CD4-positive, alpha-beta T cell treated with Interleukin-21 for 1 hour (primary cell): ENCODE data around the gene SNTG2.
A peak's percentile ranks its signal among the peaks of the same experiment; 100 is the strongest.
"Not testable (repeated sequence)": the region's sequence is repeated elsewhere in the genome, so short reads cannot be mapped to it uniquely, and the experiment has no call there.

Source experiments
- DNase-seq: peaks from one replicate; pipeline ENCODE4 v3.0.0-alpha.2; 2020

The SNTG2 gene

DNA sequence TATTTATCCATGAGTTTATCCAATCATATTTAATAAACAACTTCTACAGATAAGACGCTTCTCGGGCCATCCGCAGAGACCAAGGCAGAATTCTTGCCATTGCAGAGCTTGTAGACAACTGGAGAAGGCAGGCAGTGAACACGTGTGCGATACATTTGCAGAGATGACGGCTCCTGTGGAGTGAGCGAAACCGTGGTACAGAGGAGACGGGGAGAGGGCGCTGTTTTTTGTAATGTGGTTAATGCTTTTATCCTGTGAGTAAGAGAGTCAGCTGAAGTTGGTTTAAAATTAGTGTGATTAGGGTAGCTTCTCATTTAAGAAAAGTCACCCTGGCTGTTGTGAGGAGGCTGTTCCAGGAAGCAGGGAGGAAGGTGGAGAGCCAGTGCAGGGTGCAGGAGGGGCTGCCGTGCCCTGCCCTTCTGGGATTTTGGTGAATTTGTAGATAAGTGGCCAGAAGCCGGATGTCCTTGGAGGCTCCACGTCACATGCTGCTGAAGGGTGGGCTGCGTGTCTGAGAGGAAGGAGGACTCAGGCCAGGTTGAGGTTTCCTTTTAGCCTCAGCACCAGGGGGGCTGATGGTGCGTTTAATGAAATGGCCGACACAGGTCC is 151.4 kb downstream of the SNTG2 start:
- DNase-seq, result no peak

DNA sequence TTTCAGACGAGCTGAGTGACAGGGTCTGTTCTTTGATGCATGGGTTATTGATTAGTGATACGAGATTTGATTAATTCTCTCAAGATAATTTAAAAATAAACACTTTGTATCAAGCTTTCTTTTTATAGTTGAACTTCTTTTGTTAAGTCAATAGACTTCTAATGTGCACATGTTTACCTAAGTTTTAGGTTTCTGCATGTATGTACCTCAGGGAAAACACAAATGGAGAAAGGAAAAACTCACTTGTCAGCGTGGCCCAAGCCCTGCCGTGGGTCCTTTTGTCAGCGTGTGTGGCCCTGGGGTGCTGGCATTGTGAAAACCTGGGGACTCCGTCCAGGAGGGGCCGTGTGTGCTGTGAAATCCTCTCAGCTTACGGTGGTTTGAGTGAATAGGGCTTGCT is 153.7 kb downstream of the SNTG2 start:
- no peak for DNase-seq

DNA sequence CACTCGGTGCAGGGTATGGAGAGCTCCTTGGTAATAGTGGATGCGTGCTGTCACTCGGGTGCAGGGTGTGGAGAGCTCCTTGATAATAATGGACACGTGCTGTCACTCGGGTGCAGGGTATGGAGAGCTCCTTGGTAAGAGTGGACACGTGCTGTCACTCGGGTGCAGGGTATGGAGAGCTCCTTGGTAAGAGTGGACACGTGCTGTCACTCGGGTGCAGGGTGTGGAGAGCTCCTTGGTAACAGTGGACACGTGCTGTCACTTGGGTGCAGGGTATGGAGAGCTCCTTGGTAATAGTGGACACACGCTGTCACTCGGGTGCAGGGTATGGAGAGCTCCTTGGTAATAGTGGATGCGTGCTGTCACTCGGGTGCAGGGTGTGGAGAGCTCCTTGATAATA is 155.7 kb downstream of the SNTG2 start:
- not testable (repeated sequence) for DNase-seq

DNA sequence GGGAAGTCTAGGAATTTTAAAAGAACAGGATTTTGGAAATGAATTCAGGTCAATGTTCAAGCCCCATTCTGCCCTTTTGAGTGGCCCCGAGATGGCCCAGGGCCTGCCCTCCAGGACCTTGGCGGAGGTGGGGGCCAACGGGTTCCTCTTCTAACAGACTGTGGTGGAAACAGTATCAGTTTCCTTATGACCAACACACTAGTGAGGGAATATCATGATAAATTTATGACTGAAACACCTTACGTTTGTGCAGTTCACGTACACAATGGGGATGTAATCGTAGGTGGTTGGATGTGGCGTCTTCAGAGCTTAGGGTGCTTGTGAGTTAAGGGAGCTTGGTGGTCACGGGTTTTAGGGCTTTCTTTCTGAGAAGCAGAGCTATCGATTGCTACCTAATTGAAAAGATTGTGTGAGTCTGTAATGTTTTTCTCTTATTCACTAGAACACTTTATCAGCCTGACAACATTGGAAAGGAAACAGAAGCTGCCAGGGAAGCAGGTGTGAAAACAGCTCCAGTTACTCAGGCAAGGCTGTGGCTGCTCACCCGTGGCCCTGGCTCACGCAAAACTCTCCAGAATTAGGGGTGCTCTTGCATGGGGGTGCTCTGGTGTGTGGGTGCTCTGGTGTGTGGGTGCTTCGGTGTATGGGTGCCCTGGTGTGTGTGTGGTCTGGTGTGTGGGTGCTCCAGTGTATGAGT is 165.3 kb downstream of the SNTG2 start:
- no peak for DNase-seq

DNA sequence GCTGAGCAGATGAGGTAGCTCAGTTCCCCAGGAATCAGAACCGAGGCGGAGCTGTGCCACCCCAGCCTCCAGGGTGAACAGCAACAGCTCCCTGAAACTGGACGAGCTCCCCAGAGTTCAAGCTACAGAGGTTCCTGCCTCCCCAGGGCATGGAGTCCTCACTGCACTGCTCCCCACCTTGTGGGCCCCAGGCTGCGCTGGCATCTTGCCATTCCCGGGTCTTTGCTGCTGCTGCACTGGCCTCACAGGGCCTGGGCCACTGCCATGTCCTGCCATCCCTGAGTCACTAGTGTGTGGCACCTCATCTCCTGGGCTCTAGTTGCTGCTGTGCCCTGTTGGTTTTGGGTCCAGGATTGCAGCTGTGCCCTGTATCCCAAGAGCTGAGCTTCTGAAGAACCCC is 166.9 kb downstream of the SNTG2 start:
- no peak for DNase-seq

DNA sequence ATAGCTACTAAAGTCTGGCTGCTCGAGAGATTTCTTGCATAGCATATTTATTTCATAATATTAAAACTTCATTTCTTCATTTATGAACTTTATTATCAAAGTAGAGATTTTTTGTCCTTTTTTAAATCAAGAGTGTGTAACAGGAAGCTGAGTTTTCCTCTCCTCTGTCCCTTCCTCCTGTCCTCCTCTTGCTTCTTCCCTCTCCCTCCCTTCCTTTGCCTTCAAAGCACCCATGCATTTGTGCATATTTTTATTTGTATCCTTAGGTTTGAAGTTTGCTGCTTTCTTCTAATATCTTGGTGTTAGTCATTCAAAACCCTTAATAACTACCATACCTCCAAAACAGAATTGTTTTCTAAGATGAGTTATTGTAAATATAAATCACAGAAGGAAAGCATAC is 174.6 kb downstream of the SNTG2 start:
- DNase-seq, result no peak

DNA sequence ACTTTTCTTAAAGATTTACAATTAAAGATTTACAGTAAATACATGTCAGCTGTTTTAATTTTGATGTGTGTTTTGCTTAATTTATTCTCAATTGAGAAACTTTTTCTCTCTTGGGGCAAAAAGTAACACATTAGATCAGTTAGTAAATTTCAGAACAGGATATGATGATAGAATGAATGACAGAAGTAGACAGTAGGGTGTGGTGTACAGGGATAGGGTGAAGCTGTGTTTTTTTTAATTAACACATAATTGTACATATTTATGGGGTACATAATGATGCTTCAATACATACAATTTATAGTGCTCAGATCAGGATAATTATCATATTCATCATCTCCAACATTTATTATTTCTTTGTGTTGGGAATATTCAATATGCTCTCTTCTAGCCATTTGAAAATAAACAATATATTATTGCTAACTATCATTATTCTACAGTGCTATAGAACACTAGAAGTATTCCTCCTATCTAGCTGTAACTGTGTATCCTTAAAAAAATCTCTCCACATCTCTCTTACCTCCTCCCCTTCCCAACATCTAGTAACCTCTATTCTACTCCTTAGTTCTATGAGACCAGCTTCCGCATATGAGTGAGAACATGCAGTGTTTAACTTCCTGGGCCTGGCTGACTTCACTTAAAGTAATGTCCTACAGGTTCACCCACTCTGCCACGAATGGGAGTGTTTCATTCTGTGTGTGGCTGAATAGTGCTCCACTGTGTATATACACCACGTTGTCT is 175.2 kb downstream of the SNTG2 start:
- no peak for DNase-seq

DNA sequence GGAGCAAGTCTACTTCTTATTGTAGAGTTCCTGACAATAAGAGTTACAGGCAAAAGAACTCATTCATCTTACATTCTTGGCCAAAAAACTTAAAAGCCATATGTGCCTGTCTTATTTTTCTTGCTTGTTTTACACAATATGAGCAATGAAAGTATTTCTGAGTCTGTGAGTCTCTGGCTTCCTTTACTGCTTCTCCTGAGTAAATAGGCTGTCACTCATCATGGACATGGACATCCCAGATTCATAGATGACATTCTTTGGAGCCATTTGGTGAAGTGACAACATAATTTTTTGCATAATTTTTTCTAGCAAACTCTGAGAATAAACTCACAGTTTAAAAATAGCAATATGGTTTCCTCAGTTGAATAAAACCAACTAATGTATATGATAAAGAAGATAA is 179.3 kb downstream of the SNTG2 start:
- no peak for DNase-seq

DNA sequence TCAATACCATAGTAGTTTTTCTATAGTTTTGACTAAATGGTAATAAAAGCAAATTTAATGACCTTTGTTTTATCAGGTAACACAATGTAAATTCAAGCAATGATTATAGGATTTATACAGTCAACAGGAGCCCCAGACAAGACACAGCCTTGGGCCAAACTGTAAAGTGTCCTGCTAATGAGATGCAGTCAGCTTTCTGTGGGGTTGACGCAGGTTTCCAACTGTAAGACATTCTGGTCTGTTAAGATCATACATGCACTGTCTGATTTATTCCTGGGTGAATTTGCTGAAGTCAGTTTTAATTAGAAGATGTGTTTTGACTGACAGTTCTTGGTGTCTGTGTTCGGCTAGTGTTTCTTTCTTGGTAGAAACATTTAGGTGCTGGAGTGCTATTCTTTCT is 180.3 kb downstream of the SNTG2 start:
- DNase-seq, result no peak

DNA sequence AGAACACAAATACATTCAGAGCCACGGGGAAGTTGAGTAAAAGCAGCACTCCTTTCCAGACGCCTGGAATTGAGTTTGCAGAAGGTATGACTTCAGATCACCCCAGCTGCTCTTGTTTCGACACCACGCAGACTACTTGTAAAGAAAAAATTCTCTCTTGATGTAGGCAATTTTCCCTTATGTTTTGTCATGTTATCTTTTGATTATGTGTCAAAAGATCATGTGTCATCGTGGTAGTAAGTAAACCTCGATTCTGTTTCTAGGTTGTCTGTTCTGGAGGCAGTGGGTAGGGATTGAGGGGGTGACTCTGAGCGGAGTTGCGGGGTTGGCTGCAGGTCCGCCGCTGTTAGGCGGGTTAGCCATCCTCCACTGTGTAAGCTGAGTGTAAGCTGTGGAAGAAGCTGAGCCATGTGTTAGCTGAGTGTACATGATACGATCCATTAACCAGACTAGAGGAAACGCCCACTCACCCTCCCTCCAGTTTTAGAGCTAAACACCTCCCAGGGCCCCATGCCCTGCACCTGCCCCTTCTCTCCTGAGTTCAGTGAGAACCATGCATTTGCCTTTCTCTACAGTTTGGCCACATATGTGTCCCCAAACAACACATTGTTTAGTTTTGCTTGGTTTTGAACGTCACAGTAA is 181.8 kb downstream of the SNTG2 start:
- DNase-seq, result no peak

DNA sequence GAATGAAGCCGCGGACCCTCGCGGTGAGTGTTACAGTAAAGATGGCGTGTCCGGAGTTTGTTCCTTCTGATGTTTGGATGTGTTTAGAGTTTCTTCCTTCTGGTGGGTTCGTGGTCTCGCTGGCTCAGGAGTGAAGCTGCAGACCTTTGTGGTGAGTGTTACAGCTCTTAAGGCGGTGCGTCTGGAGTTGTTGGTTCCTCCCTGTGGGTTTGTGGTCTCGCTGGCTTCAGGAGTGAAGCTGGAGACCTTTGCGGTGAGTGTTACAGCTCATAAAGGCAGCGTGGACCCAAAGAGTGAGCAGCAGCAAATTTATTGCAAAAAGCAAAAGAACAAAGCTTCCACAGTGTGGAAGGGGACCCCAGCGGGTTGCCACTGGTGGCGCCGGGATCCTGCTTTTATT is 183.2 kb downstream of the SNTG2 start:
- DNase-seq, result not testable (repeated sequence)

DNA sequence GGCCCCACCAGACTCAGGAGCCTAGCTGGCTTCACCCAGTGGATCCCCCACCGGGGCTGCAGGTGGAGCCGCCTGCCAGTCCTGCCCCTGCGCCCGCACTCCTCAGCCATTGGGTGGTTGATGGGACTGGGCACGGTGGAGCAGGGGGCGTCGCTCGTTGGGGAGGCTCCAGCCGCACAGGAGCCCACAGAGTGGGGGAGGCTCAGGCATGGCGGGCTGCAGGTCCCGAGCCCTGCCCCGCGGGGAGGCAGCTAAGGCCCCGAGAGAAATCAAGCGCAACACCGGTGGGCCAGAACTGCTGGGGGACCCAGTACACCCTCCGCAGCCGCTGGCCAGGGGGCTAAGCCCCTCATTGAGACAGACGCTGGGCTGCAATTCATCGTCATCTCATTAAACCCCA is 184.0 kb downstream of the SNTG2 start:
- DNase-seq, result no peak

DNA sequence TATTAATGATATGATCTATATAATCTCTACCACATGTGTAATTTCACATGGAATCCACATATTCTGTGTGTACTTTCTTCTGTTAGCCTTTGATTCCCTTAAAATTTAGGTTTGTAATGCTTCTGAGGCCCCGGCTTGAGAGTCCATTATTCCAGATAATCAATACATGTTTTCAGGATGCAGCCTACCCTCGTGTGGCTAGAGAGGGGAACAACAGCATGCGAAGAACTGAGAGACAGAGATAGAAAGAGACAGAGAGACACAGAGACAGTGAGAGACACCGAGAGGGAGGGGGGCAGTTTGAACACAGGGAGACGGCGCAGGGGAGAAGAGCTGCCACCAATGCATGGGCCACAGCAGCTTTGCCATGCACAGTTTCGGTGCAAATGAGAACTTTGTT is 185.4 kb downstream of the SNTG2 start:
- DNase-seq, result no peak

DNA sequence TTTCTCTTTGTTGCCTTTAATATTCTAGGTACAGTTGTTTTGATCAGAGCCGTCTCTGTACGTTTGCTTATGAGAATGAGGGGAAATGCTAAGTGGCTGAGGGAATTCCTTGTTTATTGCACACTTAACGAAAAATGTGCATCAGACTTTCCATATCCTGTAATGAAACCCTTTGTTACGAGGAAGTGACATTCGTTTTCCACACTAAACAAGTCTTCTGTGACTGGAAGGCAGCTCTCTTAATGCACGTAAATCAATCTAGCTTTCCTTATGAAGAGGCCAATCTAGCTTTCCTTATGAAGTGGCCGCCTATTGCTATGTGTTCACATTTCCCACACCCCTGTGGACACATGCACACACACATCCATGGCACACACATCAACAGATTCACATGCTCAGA is 186.2 kb downstream of the SNTG2 start:
- no peak for DNase-seq

DNA sequence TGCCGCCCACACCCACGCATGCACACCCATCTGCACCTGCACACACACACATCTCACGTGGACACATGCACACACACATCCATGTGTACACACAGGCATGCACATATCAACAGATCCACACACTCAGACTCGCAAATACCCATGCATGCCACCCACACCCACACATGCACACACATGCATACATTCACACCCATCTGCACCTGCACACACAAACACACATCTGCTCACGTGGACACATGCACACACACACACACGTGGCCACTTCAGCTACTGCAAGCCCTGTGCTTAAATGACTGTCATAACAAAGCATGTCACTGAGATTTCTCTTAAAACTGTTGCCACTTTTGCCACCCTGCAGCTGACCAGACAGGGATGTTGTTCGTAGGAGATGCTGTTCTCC is 186.6 kb downstream of the SNTG2 start:
- DNase-seq, result no peak

DNA sequence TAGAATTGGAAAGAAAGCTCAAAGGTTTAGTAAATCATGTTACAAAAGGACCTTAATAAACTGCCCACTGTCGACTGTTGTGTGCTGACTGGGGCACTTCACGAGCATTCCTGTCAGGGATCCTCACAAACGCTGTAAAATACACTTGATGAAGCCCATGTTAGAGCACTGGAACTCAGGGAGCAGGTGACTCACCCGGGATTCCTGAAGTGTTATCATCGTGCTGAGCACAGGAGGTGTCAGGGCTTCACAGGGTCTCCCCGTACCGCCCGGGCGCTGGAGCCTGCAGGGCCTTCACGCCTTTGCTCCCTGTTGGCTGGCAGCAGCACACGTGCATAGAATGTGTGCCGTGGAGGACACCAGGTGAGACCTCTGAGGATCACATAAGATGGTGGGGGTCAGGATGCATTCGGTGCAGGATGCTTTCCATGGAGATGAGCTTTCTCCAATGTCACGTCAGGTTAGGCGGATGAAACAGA is 187.3 kb downstream of the SNTG2 start:
- DNase-seq, result no peak

DNA sequence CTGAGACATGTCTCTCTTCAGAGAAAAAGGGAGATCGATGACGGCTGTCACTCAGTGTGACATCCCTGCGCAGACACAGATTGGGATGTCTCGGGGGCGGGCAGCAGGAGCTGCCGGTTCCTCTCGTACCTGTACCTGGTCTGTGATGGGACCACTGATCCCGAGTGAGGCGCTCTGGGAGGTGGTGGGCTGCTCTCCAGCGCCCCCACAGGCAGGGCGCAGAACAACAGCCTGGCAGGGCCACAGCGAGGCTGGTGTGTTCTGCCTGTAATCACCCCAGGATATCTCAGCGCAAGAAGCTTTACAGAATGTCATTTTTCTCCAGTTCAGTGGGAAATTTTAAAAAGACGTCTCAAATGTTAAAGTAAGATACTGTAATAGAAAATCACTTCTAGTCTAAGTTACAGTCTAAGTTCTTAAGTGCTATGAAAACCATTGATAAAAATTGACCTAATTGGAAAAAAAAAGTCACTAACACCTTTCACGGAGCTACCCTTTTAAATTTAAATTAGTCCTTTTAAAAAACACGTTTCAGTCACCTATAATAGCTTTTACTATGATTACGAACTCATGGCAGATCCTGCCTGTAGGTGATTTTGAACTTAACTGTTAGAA is 189.8 kb downstream of the SNTG2 start:
- DNase-seq, result peak; percentile 36

DNA sequence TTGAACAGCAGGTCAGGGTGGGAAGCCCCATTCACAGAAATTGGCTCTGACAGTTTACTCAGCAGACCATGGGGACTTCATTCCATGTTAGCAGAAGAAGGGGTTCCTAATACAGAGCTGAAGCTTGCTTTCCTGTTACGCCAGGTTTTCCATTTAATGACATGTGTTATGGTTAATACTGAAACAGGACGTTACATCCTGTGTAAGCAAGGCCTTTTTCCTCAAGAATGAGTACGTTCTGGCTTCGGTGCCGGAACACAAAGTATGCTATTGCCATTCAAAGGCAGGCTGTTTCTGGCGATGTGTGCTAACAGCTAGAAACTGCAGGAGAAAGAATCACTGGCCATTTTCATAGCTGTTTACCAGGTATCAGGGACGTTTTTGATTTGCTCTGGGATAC is 190.4 kb downstream of the SNTG2 start:
- DNase-seq, result no peak

DNA sequence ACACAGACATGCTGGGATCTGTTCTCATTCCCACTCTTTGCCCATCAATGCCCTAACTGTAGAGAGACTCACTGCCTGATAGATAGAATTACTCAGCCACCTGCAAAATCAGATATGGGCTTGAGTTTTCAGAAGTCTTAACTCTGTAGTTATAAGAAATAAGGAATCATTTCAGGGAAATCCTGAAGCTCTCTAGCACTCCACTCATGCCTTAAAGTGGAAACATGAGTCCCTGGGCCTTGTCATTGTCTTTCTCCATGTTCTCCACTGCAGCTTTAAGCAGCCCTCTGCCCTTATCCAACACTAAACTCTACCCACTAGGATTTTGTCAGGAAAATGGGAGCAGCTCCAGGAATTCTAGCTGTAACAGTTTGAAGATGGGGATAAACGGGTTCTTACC is 192.5 kb downstream of the SNTG2 start:
- no peak for DNase-seq

DNA sequence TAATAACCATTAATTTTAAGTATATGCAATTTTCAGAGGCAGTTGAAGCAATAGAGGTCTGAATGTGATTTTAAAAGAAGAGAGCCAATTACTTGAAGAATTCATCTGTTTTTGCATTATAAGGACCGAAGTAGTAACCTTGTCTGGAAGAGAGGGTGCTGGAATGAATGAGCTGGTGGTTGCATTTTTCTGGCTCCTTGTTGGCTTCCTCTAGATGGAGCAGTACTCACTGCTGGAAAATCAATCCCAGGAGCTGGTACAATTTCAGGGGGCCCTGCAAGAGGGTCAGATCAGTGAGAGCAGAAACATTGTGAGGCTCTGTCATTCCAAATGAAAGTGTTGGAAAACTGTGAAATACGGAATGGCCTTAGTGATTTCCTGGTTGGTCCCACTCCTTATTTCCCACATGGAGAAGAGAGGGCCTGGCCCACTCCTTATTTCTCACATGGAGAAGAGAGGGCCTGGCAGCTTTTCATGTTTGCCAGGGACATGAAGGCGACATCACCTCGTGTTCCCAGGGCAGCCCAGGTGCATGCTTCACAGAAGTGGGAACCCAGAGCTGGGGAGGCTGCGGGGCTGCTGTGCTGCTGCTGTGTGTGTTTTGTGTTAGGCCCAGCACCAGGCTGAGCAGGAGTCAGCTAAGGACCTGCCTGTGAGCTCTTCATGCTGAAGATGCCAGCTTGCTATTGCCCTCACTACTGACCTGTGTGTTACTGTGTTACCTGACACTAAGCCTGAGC is 197.4 kb downstream of the SNTG2 start:
- DNase-seq, result no peak

DNA sequence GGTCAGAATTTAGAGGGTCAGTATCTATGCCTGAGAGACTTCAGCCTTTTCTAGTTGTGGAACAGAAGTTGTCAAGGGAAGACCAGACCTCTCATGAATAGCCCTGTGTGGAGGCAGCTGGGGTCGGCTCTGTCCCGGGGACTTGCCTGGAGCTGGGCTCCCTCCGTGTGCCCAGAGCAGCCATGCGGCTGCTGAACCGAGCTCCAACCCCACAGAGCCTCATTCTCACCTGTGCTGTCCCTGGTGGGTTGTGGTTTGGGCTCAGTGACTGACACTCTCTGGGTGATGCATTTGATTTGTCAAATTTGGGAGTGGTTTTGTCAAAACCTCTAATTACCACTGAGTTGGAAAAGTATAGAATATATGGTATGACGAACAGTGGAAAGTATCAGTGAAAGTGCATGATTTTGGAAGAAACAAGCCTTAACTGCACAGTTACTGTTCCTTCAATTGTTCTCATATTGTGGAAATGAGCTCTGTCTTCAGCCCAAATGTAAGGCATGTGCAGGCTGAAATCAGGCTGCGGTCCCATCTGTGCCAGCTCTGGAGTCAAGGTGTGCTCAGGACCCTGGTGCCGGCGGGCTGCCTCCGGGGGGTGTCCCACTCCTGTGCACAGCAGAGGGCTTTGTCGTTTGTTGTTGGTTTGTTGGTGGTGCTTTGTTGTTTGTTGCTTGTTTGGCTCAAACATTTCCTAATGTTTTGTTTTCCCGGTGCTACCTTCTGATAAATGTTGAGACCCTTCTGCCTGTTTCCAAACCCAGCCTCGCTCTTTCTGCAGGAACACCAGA is 200.3 kb downstream of the SNTG2 start:
- no peak for DNase-seq

DNA sequence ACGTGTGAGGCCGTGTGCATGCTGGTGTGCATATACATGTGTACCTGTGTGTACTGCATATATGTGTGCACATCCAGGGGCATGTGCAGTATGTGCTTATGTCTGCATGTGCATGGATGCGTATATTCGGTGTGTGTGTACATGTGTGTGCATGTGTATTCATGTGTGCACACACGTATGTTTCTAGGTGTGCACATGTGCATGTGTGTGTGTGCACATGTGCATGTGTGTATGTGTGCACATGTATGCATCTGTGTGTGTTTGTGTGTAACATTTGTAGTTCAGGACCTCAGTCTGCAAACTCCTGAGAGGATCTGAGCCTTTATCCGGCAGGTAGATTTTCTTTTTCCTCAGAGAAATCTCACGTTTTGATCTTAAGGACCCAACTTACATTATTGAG is 201.7 kb downstream of the SNTG2 start:
- DNase-seq, result no peak
